ENCODE data around the gene ACY1.

The ACY1 gene

GRCh38 chr3:51962854-51963530 lies 20.3 kb upstream of the ACY1 start:
- DNase-seq: no peak

- DNase-seq: peak; percentile 38
Observed at GRCh38 chr3:51963951-51964451, 19.3 kb upstream of the ACY1 start.

GRCh38 chr3:51964521-51964920 lies 18.8 kb upstream of the ACY1 start:
- DNase-seq: no peak

DNA sequence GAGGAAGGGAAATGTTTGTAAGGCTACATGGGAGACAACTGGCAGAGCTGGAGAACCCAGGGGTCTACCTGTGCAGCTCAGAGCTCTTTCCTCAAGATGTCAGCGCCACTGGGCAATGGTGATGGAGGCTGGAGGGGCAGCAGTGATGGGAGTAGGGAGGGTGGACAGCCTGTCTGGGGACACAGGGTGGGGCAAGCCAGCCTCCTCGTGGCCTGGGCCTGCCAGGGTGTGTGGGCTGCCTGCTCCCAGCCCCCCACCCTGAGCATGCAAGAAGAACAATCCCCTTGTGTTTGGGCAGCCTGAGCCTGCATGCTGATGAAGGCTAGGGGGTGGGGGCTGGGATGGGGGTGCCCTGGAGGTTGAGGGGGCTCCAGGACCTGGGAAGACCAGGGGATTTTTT lies 17.3 kb upstream of the ACY1 start:
- DNase-seq: no peak

- no peak for DNase-seq
Observed at GRCh38 chr3:51966486-51966885, 16.8 kb upstream of the ACY1 start.

- DNase-seq: peak; percentile 57
Observed at GRCh38 chr3:51966922-51967383, 16.4 kb upstream of the ACY1 start.

- peak; percentile 79 for DNase-seq
Observed at GRCh38 chr3:51967384-51968169, 15.8 kb upstream of the ACY1 start, which contains the start of gene PCBP4. Gene PCBP4, minus strand, starts transcription at chr3:51967454. Its CDS starts 6,214 bp downstream, at chr3:51961240.

DNA sequence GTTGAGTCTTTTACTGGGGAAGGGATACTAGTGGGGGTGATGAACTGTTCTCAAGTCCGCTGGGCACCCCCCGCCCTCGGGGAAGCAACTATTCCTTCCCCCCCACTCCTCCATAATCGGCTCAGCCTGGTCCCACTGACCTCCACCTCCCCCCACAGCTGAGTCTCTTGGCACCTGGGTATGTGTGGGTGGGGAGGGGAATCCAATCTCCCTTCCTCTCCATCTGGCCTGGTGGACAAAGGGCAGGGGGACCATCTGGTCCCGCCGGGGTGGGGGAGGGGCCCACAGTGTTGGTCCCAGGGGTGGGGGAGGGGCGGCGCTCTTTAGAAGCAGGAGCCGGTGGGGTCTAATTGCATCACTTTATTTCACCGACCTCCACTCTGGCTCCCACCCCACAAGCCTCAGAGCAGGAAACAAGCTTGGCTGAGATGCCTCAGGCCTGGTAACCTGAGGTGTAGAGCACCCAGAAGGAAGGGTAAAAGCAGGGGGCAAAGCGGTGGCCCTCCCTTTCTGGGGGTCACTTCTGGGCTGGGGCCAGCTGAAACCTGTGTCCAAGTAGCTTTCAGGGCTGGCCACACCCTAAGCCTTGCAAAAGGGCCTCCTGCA lies 15.1 kb upstream of the ACY1 start:
- DNase-seq: no peak

- DNase-seq: no peak
Observed at GRCh38 chr3:51968883-51969678, 14.3 kb upstream of the ACY1 start.

GRCh38 chr3:51969841-51970240 lies 13.5 kb upstream of the ACY1 start:
- no peak for DNase-seq

GRCh38 chr3:51970606-51971300 lies 12.6 kb upstream of the ACY1 start:
- no peak for DNase-seq

DNA sequence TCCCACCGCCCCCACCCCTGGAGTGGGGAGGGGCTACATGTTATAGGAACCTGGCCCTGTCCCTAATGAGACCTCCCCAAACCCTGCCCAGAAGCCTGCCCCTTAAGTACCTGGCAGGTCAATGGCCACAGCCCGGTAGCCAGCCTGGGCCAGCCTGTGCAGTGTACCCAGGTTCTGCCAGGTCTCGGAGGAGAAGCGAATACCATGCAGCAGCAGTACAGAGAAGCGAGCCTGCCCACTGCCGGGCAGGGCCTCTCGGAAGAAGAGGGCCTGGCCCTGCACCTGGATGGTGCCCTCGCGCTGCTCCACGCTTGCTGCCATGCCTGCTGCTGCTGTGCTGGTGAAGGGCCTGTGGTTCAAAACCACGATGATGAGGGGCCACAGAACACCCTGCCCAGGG lies 12.0 kb upstream of the ACY1 start:
- no peak for DNase-seq

DNA sequence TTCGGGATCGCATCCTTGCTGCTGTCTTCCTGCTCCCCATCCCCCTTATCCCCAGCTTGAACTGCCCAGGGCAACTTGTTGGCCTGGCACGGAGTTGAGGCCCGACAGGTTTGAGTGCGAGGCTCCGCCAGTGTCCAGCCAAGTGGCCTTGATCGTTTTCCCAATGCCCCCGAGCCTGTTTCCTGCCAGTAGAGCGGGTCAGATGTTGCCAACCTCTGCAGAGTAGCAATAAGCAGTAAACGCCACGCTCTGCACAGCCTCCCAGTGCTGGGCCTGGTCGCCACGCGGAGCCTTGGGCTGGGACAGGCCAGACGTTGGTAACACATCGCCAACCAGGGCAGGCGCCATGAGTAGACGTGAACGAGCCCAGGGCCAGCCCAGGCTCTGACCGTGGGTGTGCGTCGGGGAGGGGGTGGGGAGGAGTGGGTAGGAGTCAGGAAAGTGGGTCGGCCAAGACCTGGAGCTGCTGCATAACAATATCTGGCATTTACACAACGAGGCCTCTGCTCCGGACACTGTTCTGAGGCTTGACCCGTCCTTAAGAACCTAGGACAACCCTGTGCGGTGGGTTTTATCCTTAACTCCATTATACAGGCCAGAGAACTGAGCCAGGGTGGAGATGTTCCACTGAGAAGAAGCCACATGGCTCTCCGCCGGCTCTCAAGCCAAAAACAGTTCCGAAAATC lies 8.9 kb upstream of the ACY1 start:
- DNase-seq: no peak

DNA sequence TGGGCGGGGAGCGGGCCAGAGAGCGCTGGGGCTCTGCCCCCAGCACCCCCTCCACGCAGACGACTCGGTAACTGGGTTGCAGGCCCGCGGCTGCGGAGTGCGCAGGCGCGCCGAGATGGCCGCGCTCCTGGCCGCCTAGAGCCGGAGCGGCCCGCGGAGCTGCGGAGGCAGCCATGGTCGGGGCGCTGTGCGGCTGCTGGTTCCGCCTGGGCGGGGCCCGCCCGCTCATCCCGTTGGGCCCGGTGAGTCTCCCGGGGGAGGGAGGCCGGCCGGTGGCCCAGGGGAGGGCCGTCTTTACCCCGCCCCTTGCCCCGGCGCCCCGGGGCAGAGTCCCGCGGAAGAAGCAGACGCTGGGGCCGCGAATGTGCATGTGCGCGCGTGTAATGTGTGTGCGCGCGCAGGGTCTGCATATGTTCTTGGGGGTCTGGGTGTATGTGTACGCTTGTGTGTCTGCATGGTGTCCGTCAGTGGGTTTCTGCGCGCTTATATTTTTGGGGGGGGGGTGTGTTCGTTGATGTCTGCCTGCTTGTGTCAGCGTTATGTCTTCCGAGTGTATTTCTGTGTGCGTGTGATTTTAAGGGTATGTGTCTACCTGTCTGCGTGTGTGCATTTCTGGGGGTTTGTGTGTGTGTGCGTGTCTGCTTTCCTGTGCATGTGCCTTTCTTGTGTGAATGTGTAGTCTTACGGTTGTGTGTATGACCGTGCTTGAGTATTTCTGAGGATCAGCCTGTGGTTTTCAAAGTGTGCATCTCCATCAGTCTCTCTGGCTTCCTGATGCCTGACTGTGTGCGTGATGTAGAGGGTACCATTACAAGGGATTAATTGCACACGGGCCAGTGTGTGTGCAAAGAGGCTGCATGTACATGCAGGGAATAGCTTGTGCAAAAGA lies 8.1 kb upstream of the ACY1 start, which contains the start of gene ABHD14A:
ABHD14A (plus strand) TSS at position 102 of the 889 bp plus-strand sequence; CDS start at position 174, 72 bp downstream.
- peak; percentile 93 for DNase-seq

DNA sequence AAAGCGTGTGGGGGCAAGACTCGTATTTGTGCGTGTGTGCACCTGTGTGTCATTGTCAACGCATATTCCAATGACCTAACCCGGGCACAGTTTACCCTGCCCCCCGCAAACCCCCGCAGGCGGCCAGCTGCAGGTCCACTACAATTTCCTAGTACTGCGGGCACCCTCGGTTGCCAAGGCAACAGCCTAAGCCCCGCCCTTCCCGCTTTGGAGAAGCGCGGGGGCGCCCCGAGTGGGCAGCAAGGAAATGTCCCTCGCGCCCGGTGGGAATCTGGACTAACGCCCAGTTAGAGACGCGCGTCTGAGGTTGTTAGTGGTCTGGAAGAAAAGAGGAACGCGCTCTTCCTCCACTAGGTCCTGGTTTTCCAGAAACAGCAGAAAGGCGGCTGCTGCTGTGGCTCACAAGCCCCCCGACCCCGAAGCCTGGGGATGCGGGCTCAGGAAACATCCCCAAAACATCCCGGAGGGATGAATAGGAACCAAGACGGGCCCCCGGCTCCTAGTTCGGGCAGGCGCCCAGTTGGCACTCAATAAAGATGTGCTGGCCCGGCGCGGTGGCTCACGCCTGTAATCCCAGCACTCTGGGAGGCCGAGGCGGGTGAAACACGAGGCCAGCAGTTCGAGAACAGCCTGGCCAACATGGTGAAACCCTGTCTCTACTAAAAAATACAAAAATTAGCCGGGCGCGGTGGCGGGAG lies 7.3 kb upstream of the ACY1 start:
- DNase-seq: peak; percentile 70

- no peak for DNase-seq
Observed at GRCh38 chr3:51977446-51978142, 5.7 kb upstream of the ACY1 start.

GRCh38 chr3:51978143-51978502 lies 5.2 kb upstream of the ACY1 start:
- DNase-seq: no peak

- no peak for DNase-seq
Observed at GRCh38 chr3:51980253-51980652, 3.1 kb upstream of the ACY1 start.

Data from right kidney (tissue), 1 donor.